H1 (cell line): Measurements from ENCODE around the gene KLHDC8A.

ENCODE experiments used
- CTCF ChIP-seq, 3 experiments: IDR thresholded peaks; 1 replicate in 2 of 3; 2 replicates in 1 of 3; pipeline versions ENCODE4 v1.5.1 to v1.6.1; 2011; ENCODE audit warnings: low read length in 3 of 3, mild to moderate bottlenecking in 3 of 3, inconsistent platforms in 2 of 3, low read depth in 1 of 3, moderate library complexity in 1 of 3; ENCODE audit not compliant: insufficient read depth in 1 of 3; ENCODE audit errors: control extremely low read depth in 1 of 3
- JUND ChIP-seq: IDR thresholded peaks from 2 replicates; pipeline ENCODE4 v1.6.1; 2011; ENCODE audit warnings: mild to moderate bottlenecking, improper control_type of control experiment, low read length
- KDM1A ChIP-seq: fragments of 200-600, 300-600 bp; sonication (generic); IDR thresholded peaks from 2 replicates; pipeline ENCODE4 v1.7.1; 2016; ENCODE audit warnings: mild to moderate bottlenecking, low read length, borderline replicate concordance
- NANOG ChIP-seq: IDR thresholded peaks from 2 replicates; pipeline ENCODE4 v1.6.1; 2011; ENCODE audit warnings: low read length, low read depth, mild to moderate bottlenecking, inconsistent platforms; ENCODE audit not compliant: insufficient read depth, poor library complexity, severe bottlenecking

DNA sequence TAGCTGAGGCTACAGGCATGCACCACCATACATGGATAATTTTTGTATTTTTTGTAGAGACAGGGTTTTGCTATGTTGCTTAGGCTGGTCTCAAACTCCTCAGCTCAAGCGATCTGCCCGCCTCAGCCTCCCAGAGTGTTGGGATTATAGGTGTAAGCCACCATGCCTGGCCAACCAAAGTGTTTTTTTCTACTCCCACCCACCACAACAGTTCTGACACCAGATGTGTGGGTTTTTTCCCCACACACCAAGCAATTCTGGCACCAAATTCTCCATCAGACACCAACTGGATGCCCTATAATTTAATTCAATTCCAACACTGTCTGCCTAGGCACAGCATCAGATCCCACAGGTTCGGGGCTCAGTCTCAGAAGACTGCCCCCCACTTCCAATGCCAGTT, 20.6 kb upstream of the KLHDC8A start:
- TF ChIP-seq CTCF (IDR thresholded peaks at IDR 0.05; ENCODE audit: control extremely low read depth in 1 of 3, insufficient read depth in 1 of 3, low read depth in 1 of 3, low read length in 3 of 3) (no peak), JUND (no peak), KDM1A (no peak), NANOG (no peak)
